Measurements from ENCODE around the gene THTPA. TPM values are rescaled to one million over a fixed set of nuclear protein-coding genes. Genes with fewer than 3 reads are reported as not detected.

The THTPA gene
- total and polyA plus RNA-seq, 2 of the 13 experiments (the other 11 are each of a cell fraction or from before 2014, with no cell fraction given), result 7.4 to 8.7 TPM

DNA sequence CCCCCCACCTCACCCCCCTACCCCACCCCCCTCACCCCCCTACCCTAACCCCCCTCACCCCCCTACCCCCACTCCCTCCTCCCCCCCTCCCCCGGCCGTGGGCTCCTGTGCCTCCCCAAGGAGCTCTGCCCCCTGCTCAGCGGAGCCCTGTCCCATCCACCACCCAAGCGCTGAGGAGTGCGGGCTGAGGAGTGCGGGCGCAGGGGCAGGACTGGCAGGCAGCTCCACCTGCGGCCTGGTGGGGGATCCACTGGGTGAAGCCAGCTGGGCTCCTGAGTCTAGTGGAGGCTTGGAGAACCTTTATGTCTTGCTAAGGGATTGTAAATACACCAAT, 24.8 kb downstream of the THTPA start (continued):
- TF ChIP-seq, protein P1, sequence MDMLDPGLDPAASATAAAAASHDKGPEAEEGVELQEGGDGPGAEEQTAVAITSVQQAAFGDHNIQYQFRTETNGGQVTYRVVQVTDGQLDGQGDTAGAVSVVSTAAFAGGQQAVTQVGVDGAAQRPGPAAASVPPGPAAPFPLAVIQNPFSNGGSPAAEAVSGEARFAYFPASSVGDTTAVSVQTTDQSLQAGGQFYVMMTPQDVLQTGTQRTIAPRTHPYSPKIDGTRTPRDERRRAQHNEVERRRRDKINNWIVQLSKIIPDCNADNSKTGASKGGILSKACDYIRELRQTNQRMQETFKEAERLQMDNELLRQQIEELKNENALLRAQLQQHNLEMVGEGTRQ (IDR thresholded peaks at IDR 0.05; ENCODE audit: low read depth, low read length), result no peak
- TF ChIP-seq, protein P1 (CRISPR knock-in tag; IDR thresholded peaks at IDR 0.05; ENCODE audit: borderline replicate concordance), result no peak
- TF ChIP-seq, protein P2, sequence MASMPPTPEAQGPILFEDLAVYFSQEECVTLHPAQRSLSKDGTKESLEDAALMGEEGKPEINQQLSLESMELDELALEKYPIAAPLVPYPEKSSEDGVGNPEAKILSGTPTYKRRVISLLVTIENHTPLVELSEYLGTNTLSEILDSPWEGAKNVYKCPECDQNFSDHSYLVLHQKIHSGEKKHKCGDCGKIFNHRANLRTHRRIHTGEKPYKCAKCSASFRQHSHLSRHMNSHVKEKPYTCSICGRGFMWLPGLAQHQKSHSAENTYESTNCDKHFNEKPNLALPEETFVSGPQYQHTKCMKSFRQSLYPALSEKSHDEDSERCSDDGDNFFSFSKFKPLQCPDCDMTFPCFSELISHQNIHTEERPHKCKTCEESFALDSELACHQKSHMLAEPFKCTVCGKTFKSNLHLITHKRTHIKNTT (CRISPR knock-in tag; IDR thresholded peaks at IDR 0.05), result no peak
- no peak for TF ChIP-seq ZNF329 (CRISPR knock-in tag; IDR thresholded peaks at IDR 0.05; ENCODE audit: low read depth)
- TF ChIP-seq PAF1 (CRISPR knock-in tag; IDR thresholded peaks at IDR 0.05), result no peak
- TF ChIP-seq, protein P3, sequence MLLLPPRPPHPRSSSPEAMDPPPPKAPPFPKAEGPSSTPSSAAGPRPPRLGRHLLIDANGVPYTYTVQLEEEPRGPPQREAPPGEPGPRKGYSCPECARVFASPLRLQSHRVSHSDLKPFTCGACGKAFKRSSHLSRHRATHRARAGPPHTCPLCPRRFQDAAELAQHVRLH (CRISPR knock-in tag; IDR thresholded peaks at IDR 0.05; ENCODE audit: borderline replicate concordance, low read depth), result no peak
- TF ChIP-seq ZFP37 (CRISPR knock-in tag; IDR thresholded peaks at IDR 0.05; ENCODE audit: borderline replicate concordance), result no peak
- TF ChIP-seq SRF (IDR thresholded peaks at IDR 0.05; ENCODE audit: low read depth, low read length), result no peak
- no peak for TF ChIP-seq DMAP1 (CRISPR knock-in tag; IDR thresholded peaks at IDR 0.05)
- no peak for TF ChIP-seq RARA (CRISPR knock-in tag; IDR thresholded peaks at IDR 0.05)
- no peak for TF ChIP-seq SP5 (CRISPR knock-in tag; IDR thresholded peaks at IDR 0.05; ENCODE audit: borderline replicate concordance, low read depth)
- TF ChIP-seq ZNF431 (CRISPR knock-in tag; IDR thresholded peaks at IDR 0.05; ENCODE audit: borderline replicate concordance, low read depth), result no peak
- TF ChIP-seq SAFB2 (CRISPR knock-in tag; IDR thresholded peaks at IDR 0.05; ENCODE audit: borderline replicate concordance, low read depth), result no peak
- no peak for TF ChIP-seq ZNF629 (CRISPR knock-in tag; conservative IDR thresholded peaks at IDR 0.05)
- peak; percentile 51; the same call in 1 of the 2 replicates for TF ChIP-seq ZFX (CRISPR knock-in tag; IDR thresholded peaks at IDR 0.05; ENCODE audit: low read depth)
- TF ChIP-seq ZSCAN20 (CRISPR knock-in tag; IDR thresholded peaks at IDR 0.05; ENCODE audit: borderline replicate concordance), result no peak
- TF ChIP-seq ZNF30 (CRISPR knock-in tag; IDR thresholded peaks at IDR 0.05), result no peak
- TF ChIP-seq LCORL (IDR thresholded peaks at IDR 0.05), result no peak
- no peak for TF ChIP-seq LCORL (CRISPR knock-in tag; IDR thresholded peaks at IDR 0.05)
- TF ChIP-seq ZNF775 (CRISPR knock-in tag; IDR thresholded peaks at IDR 0.05; ENCODE audit: borderline replicate concordance), result no peak
- no peak for TF ChIP-seq ZNF317 (CRISPR knock-in tag; IDR thresholded peaks at IDR 0.05)
- no peak for TF ChIP-seq GTF2F1 (IDR thresholded peaks at IDR 0.05; ENCODE audit: low read length)
- TF ChIP-seq ZBTB20 (CRISPR knock-in tag; IDR thresholded peaks at IDR 0.05; ENCODE audit: borderline replicate concordance, low read depth), result no peak
- 0 out of 2 replicates have a peak, but pooled peaks have one; percentile 11 for TF ChIP-seq RAD21 (CRISPR knock-in tag; IDR thresholded peaks at IDR 0.05)
- no peak for TF ChIP-seq MAFK (conservative IDR thresholded peaks at IDR 0.05 in 1 of 2, IDR thresholded peaks at IDR 0.05 in 1 of 2; ENCODE audit: low read length in 2 of 2)
- no peak for TF ChIP-seq MZF1 (CRISPR knock-in tag; IDR thresholded peaks at IDR 0.05; ENCODE audit: borderline replicate concordance)
- TF ChIP-seq, protein P4, sequence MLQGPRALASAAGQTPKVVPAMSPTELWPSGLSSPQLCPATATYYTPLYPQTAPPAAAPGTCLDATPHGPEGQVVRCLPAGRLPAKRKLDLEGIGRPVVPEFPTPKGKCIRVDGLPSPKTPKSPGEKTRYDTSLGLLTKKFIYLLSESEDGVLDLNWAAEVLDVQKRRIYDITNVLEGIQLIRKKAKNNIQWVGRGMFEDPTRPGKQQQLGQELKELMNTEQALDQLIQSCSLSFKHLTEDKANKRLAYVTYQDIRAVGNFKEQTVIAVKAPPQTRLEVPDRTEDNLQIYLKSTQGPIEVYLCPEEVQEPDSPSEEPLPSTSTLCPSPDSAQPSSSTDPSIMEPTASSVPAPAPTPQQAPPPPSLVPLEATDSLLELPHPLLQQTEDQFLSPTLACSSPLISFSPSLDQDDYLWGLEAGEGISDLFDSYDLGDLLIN (CRISPR knock-in tag; IDR thresholded peaks at IDR 0.05; ENCODE audit: borderline replicate concordance), result no peak
- no peak for TF ChIP-seq PAWR (CRISPR knock-in tag; IDR thresholded peaks at IDR 0.05; ENCODE audit: borderline replicate concordance)
- TF ChIP-seq ZNF501 (CRISPR knock-in tag; IDR thresholded peaks at IDR 0.05), result no peak
- no peak for TF ChIP-seq TBP (CRISPR knock-in tag; IDR thresholded peaks at IDR 0.05)
- TF ChIP-seq ZSCAN25 (CRISPR knock-in tag; IDR thresholded peaks at IDR 0.05), result no peak

Data from HepG2 (cell line).